H1 (cell line): ENCODE results near the gene IQCH. TPM values are rescaled to one million over a fixed set of nuclear protein-coding genes. Genes with fewer than 3 reads are reported as not detected.

Experiments used
- POU5F1 ChIP-seq: IDR thresholded peaks from 2 replicates; pipeline ENCODE4 v1.6.1; 2011; ENCODE audit warnings: low read depth, mild to moderate bottlenecking, low read length, moderate library complexity
- RFX5 ChIP-seq: IDR thresholded peaks from 2 replicates; pipeline ENCODE4 v1.6.1; 2011; ENCODE audit warnings: low read depth, low read length, improper control_type of control experiment, borderline replicate concordance
- YY1 ChIP-seq: IDR thresholded peaks from 2 replicates; pipeline ENCODE4 v1.6.1; 2011; ENCODE audit warnings: low read depth, mild to moderate bottlenecking, low read length
- polyA plus RNA-seq, 7 experiments: library from polyadenylated mRNA; depleted of rRNA in 3 of 7; stranded (reverse) in 5 of 7; unstranded in 2 of 7; fragments of >200 nt in 5 of 7; fragments of 200-250 nt in 2 of 7; gene quantifications; 1 replicate in 5 of 7; 2 replicates in 1 of 7; 4 replicates in 1 of 7; pipeline versions ENCODE4 v1.2.1 to v1.2.3, GENCODE V29; 2011 to 2013; ENCODE audit warnings: missing spikeins in 2 of 7, mixed read lengths in 2 of 7
- total RNA-seq: library from RNA; stranded (reverse); fragmentation: NEBNext Ultra II Directional; extraction: Animal tissue kit (Norgen Biotek cat#: 25700); gene quantifications from 2 replicates; pipeline ENCODE4 v1.2.1, GENCODE V29; 2021

Gene IQCH
- total and polyA plus RNA-seq, 2 of the 8 experiments (the other 6 are each of a cell fraction or from before 2014, with no cell fraction given), result 0.60 to 1.9 TPM

- TF ChIP-seq RFX5 (no peak), POU5F1 (no peak), YY1 (no peak)
Observed at GRCh38 chr15:67350042-67350441, 95.5 kb downstream of the IQCH start (continued).
